Suprapubic skin (tissue), 4 donors: ENCODE measurements around the gene MCTP1.

ENCODE experiments used
- POLR2A ChIP-seq, 2 donors: fragments of 450-650 bp; IDR thresholded peaks; one replicate each; pipeline ENCODE4 v1.6.1; 2017; ENCODE audit warnings: antibody characterized with exemption in 2 of 2, mild to moderate bottlenecking in 2 of 2, moderate library complexity in 2 of 2
- POLR2AphosphoS5 ChIP-seq, 3 donors: sonication (generic); formaldehyde crosslinking; IDR thresholded peaks; one replicate each; pipeline ENCODE4 v1.6.1; 2017; ENCODE audit warnings: antibody characterized with exemption in 3 of 3
- TF ChIP-seq, protein P1 (sequence below), 2 donors: fragments of 200-600 bp in 1 of 2; fragments of 450-650 bp in 1 of 2; sonication (generic) in 1 of 2; IDR thresholded peaks; one replicate each; pipeline ENCODE4 v1.5.1; 2016 to 2019; ENCODE audit warnings: antibody characterized with exemption in 2 of 2, mild to moderate bottlenecking in 1 of 2, moderate library complexity in 1 of 2

DNA sequence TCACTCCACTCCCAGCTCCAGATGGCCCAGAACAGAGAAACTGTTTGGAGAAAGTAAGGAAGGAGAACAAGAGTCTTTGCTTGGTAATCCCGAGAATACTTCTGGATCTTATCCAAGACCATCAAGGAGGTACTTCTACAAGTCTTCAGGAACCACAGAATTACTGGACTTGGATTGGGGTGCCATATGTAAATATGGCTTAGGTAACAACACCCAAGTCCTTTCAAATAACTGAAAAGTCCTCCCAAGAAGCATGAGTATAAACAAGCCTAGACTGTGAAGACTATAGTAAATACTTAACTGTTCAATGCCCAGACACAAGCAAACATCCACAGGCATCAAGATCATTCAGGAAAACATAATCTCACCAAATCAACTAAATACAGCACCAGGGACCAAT, 170.0 kb downstream of the MCTP1 start:
- TF ChIP-seq, protein P1, sequence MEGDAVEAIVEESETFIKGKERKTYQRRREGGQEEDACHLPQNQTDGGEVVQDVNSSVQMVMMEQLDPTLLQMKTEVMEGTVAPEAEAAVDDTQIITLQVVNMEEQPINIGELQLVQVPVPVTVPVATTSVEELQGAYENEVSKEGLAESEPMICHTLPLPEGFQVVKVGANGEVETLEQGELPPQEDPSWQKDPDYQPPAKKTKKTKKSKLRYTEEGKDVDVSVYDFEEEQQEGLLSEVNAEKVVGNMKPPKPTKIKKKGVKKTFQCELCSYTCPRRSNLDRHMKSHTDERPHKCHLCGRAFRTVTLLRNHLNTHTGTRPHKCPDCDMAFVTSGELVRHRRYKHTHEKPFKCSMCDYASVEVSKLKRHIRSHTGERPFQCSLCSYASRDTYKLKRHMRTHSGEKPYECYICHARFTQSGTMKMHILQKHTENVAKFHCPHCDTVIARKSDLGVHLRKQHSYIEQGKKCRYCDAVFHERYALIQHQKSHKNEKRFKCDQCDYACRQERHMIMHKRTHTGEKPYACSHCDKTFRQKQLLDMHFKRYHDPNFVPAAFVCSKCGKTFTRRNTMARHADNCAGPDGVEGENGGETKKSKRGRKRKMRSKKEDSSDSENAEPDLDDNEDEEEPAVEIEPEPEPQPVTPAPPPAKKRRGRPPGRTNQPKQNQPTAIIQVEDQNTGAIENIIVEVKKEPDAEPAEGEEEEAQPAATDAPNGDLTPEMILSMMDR (IDR thresholded peaks at IDR 0.05): no peak
- TF ChIP-seq POLR2AphosphoS5 (IDR thresholded peaks at IDR 0.05): no peak
- TF ChIP-seq POLR2A (IDR thresholded peaks at IDR 0.05): no peak
